ENCODE measurements around the gene TBC1D22A.

DNA sequence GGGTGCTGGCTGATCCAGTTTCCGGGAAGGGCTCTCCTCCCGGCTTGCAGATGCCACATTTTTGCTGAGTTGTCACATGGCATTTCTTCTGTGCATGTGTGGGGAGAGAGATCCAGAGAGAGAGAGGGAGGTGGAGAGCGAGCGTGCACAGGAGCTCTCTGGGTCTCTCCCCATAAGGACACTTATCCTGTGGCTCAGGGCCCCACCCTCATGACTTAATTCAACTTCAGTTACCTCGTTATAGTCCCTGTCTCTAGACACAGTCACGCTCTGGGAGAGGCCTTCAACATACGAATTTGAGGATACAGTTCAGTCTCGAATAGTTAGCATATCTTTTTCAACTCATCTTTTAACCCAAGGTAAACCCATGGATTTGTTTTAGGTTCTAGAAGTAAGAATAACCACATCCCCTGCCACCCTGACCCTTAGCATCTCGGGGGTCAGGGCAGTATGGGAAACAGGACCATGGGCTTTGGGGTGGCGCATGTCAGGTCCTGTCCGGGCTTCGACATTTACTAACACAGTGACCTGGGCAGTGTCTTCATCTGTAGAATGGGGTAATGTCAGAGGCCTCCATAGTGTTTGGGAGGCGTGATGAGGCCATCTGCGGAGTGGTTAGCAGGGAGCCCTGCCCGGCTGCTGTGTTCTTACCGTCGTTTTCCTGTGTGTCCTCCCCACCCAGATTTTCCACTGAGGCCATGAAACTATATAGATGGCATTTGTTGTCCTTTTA lies 46.9 kb downstream of the TBC1D22A start:
- TF ChIP-seq, protein P1, sequence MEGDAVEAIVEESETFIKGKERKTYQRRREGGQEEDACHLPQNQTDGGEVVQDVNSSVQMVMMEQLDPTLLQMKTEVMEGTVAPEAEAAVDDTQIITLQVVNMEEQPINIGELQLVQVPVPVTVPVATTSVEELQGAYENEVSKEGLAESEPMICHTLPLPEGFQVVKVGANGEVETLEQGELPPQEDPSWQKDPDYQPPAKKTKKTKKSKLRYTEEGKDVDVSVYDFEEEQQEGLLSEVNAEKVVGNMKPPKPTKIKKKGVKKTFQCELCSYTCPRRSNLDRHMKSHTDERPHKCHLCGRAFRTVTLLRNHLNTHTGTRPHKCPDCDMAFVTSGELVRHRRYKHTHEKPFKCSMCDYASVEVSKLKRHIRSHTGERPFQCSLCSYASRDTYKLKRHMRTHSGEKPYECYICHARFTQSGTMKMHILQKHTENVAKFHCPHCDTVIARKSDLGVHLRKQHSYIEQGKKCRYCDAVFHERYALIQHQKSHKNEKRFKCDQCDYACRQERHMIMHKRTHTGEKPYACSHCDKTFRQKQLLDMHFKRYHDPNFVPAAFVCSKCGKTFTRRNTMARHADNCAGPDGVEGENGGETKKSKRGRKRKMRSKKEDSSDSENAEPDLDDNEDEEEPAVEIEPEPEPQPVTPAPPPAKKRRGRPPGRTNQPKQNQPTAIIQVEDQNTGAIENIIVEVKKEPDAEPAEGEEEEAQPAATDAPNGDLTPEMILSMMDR (IDR thresholded peaks at IDR 0.05; ENCODE audit: poor library complexity) = no peak
- no peak for TF ChIP-seq EZH2phosphoT487 (IDR thresholded peaks at IDR 0.05; ENCODE audit: low read depth, severe bottlenecking, unreplicated experiment)
